SIG-M5 treated with dmso at 0.1 percent for 504 hours (cell line): ENCODE data around the gene CDK14.
A peak's percentile ranks its signal among the peaks of the same experiment; 100 is the strongest.

Experiments used
- DNase-seq: peaks from one replicate; lab custom pipeline; 2025; ENCODE audit not compliant: unreplicated experiment; lab: John Stamatoyannopoulos, UW

The CDK14 gene

GRCh38 chr7:90988516-90988915 is 392.4 kb downstream of the CDK14 start:
- DNase-seq = no peak

DNA sequence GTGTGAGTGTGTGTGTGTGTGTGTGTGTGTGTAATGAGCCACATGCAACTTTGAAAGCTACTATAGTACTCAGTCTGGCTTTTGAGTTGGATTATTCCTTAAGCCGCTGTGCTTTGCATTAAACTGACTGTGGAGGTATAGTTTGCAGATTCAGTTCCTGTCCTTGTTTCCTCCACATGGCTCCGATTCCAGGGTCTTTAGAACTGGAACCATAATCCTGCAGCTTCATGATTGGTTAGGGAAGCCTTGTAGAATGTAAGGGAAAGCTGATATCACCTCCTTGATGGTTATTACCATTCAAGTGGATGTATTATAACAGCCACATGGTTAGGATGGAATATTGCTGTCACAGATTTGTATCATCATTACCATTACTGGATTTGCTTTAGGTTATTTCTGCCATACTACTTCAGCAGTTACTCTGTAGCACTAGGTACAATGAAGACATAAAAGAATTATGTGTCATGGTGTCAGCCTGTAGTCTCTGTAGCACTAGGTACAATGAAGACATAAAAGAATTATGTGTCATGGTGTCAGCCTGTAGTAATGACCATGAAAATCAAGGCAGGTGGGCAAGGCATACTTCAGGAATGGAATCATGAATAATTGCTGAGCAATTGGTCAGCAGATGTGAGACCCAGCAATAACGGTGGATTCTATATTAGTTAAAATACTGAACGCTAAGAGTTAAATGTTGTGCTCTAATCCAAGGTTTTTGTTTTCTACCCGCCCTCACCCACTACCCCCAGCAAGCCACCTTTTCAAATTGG is 393.1 kb downstream of the CDK14 start:
- no peak for DNase-seq

DNA sequence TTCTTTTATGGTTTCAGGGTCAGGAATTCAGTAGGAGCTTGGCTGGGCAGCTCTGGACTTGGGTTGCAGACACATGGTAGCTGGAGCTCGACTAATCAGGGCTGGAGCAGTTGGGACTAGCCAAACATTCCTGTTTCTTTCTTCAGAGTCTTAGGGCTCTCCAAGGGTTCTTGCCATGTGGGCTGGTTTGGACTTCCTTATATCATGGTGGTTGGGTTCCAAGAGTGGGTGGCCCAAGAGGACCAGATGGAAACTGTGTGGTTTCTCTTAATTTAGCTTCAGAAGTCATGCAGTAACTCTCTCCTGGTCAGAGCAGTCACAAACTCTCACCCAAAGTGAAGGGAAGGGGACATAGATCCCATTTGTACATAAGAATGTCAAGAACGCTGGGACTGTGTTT is 398.0 kb downstream of the CDK14 start:
- no peak for DNase-seq

DNA sequence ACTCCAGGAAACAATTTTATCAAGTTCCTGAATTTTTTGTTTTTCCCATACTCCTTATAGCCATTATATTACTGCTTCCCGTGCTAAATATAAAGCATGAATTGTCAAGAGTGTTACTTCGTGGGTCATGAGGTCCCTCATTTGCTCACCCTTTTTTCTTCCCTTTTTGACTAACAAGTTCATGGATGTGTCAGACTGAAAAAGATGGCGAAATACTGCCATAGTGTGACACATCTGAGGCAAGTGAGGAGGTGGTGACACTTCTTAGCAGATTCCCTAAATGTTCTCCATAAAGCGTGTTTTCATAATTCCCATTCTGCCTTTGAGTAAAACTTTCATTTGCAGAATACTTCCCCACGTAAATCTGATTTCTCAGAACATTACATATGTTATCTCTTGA is 398.5 kb downstream of the CDK14 start:
- DNase-seq = peak; percentile 7

GRCh38 chr7:90995996-90996395 is 399.9 kb downstream of the CDK14 start:
- DNase-seq = no peak

- DNase-seq = no peak
Measured at GRCh38 chr7:90999989-91000979, 404.2 kb downstream of the CDK14 start.

GRCh38 chr7:91005024-91005423 is 408.9 kb downstream of the CDK14 start:
- no peak for DNase-seq

DNA sequence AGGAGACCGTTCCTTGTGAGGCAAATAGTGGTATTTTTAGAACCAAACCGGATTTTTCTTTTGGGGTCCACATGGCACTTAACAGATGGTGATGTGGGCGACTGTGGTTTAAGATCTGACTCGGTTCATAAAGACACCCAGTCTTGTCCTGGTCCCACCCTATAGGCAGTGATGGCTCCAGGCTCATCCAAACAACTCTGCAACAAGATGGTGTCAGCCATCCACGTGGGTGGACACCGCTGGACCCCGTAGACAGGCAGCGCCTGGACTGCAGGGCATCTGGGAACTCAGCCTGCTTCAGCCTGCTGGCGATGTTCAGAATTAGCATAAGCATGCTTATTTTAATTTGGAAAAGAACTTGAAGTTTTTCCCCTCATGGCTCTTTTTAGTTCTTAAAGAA is 409.7 kb downstream of the CDK14 start:
- DNase-seq = no peak

DNA sequence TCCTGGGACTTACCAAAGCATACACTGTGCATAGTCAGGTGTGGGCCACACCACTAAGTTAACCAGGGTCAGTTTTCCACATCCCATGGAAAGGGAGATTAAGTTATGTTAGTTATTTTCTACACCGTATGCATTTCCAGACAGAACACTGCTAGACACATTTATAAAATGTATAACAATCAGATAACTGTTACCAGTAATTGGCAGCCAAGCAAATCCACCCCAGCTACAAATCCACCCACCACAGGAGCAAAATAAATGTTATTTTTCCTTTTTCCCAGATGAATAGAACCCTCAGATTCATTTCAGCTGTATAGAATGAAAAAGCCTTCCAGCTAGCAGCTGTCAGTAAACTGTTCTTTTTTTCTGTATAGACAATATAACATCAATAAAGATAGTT is 411.2 kb downstream of the CDK14 start:
- DNase-seq = no peak

- DNase-seq = no peak
Measured at GRCh38 chr7:91013078-91013477, 417.0 kb downstream of the CDK14 start.

DNA sequence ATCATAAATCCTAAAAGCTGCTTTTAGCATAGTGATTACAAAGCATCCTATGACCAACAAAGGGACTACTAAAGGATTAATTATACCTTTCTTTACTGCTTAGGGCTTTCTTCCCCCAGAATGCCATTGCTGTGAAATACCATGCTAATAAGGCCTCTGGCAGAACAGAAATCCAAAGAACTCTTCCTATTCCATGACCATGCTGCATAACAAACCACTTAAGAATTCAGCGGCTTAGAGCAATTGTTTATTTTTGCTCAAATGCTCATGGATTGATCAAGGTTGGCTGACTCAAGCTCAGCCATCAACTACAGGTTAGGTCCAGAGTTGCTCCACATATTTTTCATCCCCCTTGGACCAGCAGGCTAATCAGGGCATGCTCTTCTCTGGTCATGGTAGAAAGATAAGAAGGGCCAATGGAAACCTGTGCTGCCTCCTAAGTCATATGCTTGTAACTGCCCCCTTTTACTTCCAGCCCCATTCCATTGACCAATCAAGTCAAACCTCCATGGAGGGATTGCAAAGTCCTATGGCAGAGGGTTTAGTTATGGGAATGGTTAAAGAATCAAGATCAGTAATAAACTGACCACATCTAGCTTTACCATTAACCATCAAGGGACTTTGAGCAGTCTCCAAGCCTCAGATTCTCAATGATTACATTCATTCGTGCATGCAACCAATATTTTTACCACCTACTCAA is 423.7 kb downstream of the CDK14 start:
- no peak for DNase-seq

DNA sequence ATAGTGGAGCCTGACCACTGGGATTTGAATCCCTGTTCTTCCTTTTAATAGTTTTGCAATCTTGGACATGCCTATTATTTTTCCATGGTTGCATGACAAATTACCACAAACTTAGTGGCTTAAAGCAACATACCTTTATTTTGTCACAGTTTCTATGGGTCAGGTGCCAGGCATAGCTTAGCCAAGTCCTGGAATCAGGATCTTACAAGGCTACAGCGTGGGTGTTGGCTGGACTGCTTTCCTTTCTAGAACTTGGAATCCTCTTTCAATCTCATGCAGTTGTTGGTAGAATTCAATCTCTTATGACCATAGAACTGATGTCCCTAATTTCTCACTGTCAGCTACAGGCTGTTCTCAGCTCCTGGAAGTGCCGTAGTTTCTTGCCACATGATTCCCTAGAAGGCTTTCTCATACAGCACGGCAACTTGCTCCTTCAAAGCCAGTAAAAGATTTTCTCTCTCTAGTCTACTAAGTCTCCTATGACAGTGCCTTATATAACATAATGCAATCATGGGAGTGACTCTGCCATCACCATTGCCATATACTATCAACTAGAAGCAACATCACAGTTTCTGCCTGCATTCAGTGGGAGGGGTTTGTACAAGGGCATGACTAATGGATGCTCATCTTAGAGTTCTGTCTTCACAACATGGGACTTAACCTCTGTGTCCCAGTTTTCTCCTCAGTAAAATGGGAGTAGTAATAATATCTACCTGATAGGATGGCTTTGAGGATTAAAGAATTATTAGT is 424.7 kb downstream of the CDK14 start:
- DNase-seq = no peak

- DNase-seq = no peak
Measured at GRCh38 chr7:91021956-91022355, 425.8 kb downstream of the CDK14 start.

GRCh38 chr7:91025906-91026390 is 429.8 kb downstream of the CDK14 start:
- DNase-seq = no peak

DNA sequence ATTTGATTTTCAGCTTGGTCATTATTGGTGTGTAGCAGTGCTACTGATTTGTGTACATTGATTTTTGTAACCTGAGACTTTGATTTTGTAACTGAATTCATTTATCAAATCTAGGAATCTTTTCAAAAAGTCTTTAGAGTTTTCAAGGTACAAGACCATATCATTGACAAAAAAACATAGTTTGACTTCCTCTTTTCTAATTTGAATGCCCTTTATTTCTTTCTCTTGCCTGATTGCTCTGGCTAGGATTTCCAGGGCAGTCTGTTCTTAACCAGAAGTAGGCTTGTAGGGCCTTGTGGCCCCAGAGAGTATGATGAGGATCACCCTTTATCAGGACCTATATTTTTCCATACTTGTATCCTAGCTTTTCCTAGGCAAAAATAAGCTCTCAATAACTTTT is 433.6 kb downstream of the CDK14 start:
- DNase-seq = no peak

- DNase-seq = no peak
Measured at GRCh38 chr7:91030680-91031380, 434.7 kb downstream of the CDK14 start.

- DNase-seq = no peak
Measured at GRCh38 chr7:91031757-91032156, 435.6 kb downstream of the CDK14 start.

DNA sequence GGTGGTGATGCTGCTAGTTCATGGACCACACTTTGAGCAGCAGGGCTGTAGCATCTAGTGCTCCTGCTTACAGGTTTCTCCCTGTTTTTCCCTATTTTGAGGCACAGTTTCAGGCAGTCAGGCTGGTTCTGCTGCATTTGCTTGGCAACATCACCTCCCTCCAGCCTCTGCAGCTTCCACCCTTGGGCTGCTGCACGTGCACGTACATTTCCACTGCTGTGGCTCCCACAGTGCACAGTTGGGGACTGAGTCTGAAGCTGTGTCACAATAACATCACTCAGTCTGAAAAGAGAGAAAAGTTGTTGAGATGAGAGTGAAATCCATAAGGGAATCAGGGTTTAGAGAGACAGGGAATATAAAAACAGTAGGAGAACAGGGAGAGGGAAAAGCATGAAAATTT is 437.5 kb downstream of the CDK14 start:
- DNase-seq = no peak

GRCh38 chr7:91034459-91035368 is 438.6 kb downstream of the CDK14 start:
- no peak for DNase-seq
